GM21528 (cell line): ENCODE data around the gene SNX8.
"Not testable (repeated sequence)": the region's sequence is repeated elsewhere in the genome, so short reads cannot be mapped to it uniquely, and the experiment has no call there.

ENCODE experiments used
- ATAC-seq: cut with Tn5 transposase; IDR thresholded peaks from one replicate; pipeline ENCODE4 v1.9.1; 2021; ENCODE audit warnings: mild to moderate bottlenecking, moderate library complexity; ENCODE audit not compliant: unreplicated experiment, low FRiP score

Gene SNX8

GRCh38 chr7:2331707-2332106, 17.5 kb upstream of the SNX8 start:
- no peak for ATAC-seq

- no peak for ATAC-seq
Measured at GRCh38 chr7:2330493-2330892, 16.3 kb upstream of the SNX8 start.

- ATAC-seq, result no peak
Measured at GRCh38 chr7:2326951-2327350, 12.7 kb upstream of the SNX8 start.

GRCh38 chr7:2325162-2325561, 10.9 kb upstream of the SNX8 start:
- ATAC-seq, result no peak

GRCh38 chr7:2321020-2321419, 6.8 kb upstream of the SNX8 start:
- no peak for ATAC-seq

- no peak for ATAC-seq
Measured at GRCh38 chr7:2317556-2318293, 3.5 kb upstream of the SNX8 start.

- no peak for ATAC-seq
Measured at GRCh38 chr7:2316578-2316977, 2.3 kb upstream of the SNX8 start.

- ATAC-seq, result no peak
Measured at GRCh38 chr7:2315787-2316186, 1.5 kb upstream of the SNX8 start.

- ATAC-seq, result not testable (repeated sequence)
Measured at GRCh38 chr7:2314956-2315530, 802 bp upstream of the SNX8 start.

- ATAC-seq, result peak; percentile 28
Measured at GRCh38 chr7:2313450-2314208, 612 bp downstream of the SNX8 start.

- no peak for ATAC-seq
Measured at GRCh38 chr7:2312267-2312929, 1.8 kb downstream of the SNX8 start.

GRCh38 chr7:2309889-2310331, 4.3 kb downstream of the SNX8 start:
- no peak for ATAC-seq

- no peak for ATAC-seq
Measured at GRCh38 chr7:2307690-2308107, 6.5 kb downstream of the SNX8 start.

GRCh38 chr7:2306688-2307087, 7.6 kb downstream of the SNX8 start:
- no peak for ATAC-seq

GRCh38 chr7:2305258-2305657, 9.0 kb downstream of the SNX8 start:
- not testable (repeated sequence) for ATAC-seq

GRCh38 chr7:2303520-2303919, 10.7 kb downstream of the SNX8 start:
- not testable (repeated sequence) for ATAC-seq

- not testable (repeated sequence) for ATAC-seq
Measured at GRCh38 chr7:2302743-2303397, 11.4 kb downstream of the SNX8 start.

- ATAC-seq, result no peak
Measured at GRCh38 chr7:2301511-2301863, 12.8 kb downstream of the SNX8 start.

GRCh38 chr7:2299870-2300512, 14.2 kb downstream of the SNX8 start:
- ATAC-seq, result no peak
